Upper lobe of left lung (tissue), 6 donors: ENCODE measurements around the gene RBP3. TPM values are rescaled to one million over a fixed set of nuclear protein-coding genes. Genes with fewer than 3 reads are reported as not detected.

ENCODE experiments used
- ATAC-seq, 2 donors: fragments of 200-7000 bp; cut with Tn5 transposase; one replicate each; pipeline ENCODE4 v1.9.1; 2022; ENCODE audit warnings: mild to moderate bottlenecking in 2 of 2, moderate library complexity in 2 of 2; ENCODE audit not compliant: low FRiP score in 2 of 2
- DNase-seq, 2 donors: peaks; one replicate each; pipeline ENCODE4 v3.0.0-alpha.2; 2019 to 2020
- H3K27ac ChIP-seq, 4 donors: fragments of 200-600 bp; sonication (generic); one replicate each; pipeline ENCODE4 v1.5.1; 2016 to 2019
- H3K27me3 ChIP-seq, 4 donors: fragments of 200-600 bp; sonication (generic); one replicate each; pipeline ENCODE4 v1.5.1; 2017 to 2019
- H3K36me3 ChIP-seq, 4 donors: fragments of 200-600 bp; sonication (generic); one replicate each; pipeline ENCODE4 v1.5.1; 2016 to 2019
- H3K4me1 ChIP-seq, 4 donors: fragments of 200-600 bp; sonication (generic); one replicate each; pipeline ENCODE4 v1.5.1; 2018 to 2019
- H3K4me3 ChIP-seq, 4 donors: fragments of 200-600 bp; sonication (generic); one replicate each; pipeline ENCODE4 v1.5.1; 2017 to 2019; ENCODE audit warnings: mild to moderate bottlenecking in 2 of 4, moderate library complexity in 1 of 4
- H3K9me3 ChIP-seq, 4 donors: fragments of 200-600 bp; sonication (generic); one replicate each; pipeline ENCODE4 v1.5.1; 2018 to 2019
- EP300 ChIP-seq, 4 donors: sonication (generic); formaldehyde crosslinking; IDR thresholded peaks; one replicate each; pipeline ENCODE4 v1.5.1; 2017; ENCODE audit warnings: antibody characterized with exemption in 4 of 4, control low read depth in 2 of 4
- POLR2A ChIP-seq, 4 donors: fragments of 450-650 bp; IDR thresholded peaks; one replicate each; pipeline ENCODE4 v1.5.1; 2016 to 2017; ENCODE audit warnings: antibody characterized with exemption in 4 of 4, mild to moderate bottlenecking in 2 of 4
- POLR2AphosphoS5 ChIP-seq, 2 donors: sonication (generic); formaldehyde crosslinking; IDR thresholded peaks; one replicate each; pipeline ENCODE4 v1.5.1; 2017; ENCODE audit warnings: antibody characterized with exemption in 2 of 2
- WGBS, 2 donors: methylation state at CpG; one replicate each; pipeline ENCODE4 v1.1.5; 2017 to 2018; 5-methylcytosine and 5-hydroxymethylcytosine counted together
- total RNA-seq, 6 donors: library from RNA; depleted of rRNA in 4 of 6; stranded (reverse); fragments of >200 nt in 4 of 6; gene quantifications; one replicate each; pipeline versions ENCODE4 v1.1.0 to v1.2.1, GENCODE V29; 2016 to 2021
- TF ChIP-seq, protein P1 (sequence below), 6 experiments: fragments of 450-650 bp in 4 of 6; fragments of 200-600 bp in 2 of 6; sonication (generic) in 2 of 6; IDR thresholded peaks; one replicate each; pipeline ENCODE4 v1.5.1; 2016 to 2019; ENCODE audit warnings: antibody characterized with exemption in 6 of 6
- donor health status: DM: no; HTN: no; CAD: no; lungs with moderate emphysema.
- donor health status: DM: no; HTN: yes; CAD: no; lungs with severe emphysema.

The RBP3 gene
- total RNA-seq, 6 donors from 2014 or later = not detected

DNA sequence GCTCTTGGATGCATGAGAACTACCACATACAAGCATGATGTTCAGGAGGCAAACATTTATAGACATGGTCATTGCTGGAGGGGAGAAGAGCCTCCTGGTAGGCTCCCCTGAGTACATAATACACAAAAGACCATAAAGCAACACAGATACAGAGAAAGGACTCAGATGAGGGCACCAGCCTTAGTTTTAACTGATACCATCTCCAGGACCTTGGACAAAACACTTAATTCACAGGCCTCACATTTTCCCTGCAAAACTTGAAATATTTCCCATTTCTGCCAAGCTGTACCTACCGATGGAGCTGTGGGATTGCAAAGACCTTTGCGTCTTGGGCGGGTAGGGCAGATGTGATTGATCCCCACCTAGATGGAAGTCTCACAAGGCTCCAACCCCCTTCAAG is 52.6 kb downstream of the RBP3 start:
- Histone ChIP-seq H3K36me3 (no peaks in the 10 kb centered on the region), H3K9me3 (no peaks in the 10 kb centered on the region), H3K27me3 (no peaks in the 10 kb centered on the region), H3K27ac (no peak overlapping the region), H3K4me1 (peaks cover 0 to 7% (median 4%) of the 10 kb centered on the region in 4 donors), H3K4me3 (no peak overlapping the region)
- TF ChIP-seq EP300 (IDR thresholded peaks at IDR 0.05) = no peak
- TF ChIP-seq, protein P1, sequence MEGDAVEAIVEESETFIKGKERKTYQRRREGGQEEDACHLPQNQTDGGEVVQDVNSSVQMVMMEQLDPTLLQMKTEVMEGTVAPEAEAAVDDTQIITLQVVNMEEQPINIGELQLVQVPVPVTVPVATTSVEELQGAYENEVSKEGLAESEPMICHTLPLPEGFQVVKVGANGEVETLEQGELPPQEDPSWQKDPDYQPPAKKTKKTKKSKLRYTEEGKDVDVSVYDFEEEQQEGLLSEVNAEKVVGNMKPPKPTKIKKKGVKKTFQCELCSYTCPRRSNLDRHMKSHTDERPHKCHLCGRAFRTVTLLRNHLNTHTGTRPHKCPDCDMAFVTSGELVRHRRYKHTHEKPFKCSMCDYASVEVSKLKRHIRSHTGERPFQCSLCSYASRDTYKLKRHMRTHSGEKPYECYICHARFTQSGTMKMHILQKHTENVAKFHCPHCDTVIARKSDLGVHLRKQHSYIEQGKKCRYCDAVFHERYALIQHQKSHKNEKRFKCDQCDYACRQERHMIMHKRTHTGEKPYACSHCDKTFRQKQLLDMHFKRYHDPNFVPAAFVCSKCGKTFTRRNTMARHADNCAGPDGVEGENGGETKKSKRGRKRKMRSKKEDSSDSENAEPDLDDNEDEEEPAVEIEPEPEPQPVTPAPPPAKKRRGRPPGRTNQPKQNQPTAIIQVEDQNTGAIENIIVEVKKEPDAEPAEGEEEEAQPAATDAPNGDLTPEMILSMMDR (IDR thresholded peaks at IDR 0.05) = no peak
- no peak for TF ChIP-seq POLR2AphosphoS5 (IDR thresholded peaks at IDR 0.05)
- TF ChIP-seq POLR2A (IDR thresholded peaks at IDR 0.05) = no peak
- 95 to 98% methylated on average over 3 of the region's 3 CpGs for WGBS, 2 donors
- DNase-seq = no peak
- no peak for ATAC-seq

DNA sequence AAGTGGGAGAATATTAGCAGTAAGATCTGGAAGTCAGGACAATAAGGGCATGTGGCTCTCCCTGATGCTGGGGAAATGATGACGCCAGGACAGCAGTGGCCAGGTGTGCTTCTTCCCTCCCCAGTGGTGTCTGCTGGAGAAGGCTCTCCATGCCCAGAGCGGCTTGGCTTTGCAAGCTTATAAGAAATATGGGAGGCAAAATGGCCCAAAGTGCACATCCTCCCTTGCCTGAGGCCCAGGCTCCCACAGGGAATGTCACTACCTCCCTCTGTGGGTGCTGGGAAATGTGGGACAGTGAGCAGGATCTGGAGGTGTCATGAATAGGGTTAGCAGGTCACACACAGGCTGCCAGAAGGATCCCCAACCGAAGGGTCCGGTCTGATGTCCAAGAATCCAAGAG is 53.0 kb downstream of the RBP3 start:
- no peaks in the 10 kb centered on the region for H3K9me3 ChIP-seq
- H3K4me1 ChIP-seq = peaks cover 0 to 7% (median 4%) of the 10 kb centered on the region in 4 donors
- TF ChIP-seq POLR2AphosphoS5 (IDR thresholded peaks at IDR 0.05) (no peak), POLR2A (IDR thresholded peaks at IDR 0.05) (no peak), EP300 (IDR thresholded peaks at IDR 0.05) (no peak)
- TF ChIP-seq, protein P1 (IDR thresholded peaks at IDR 0.05) = no peak
- no peak overlapping the region for H3K27ac ChIP-seq
- no peaks in the 10 kb centered on the region for H3K27me3 ChIP-seq
- WGBS, 2 donors = 98% methylated on average over 4 of the region's 4 CpGs; no CpG with 5 or more reads in 1 of the 2 donors
- no peak overlapping the region for H3K4me3 ChIP-seq
- ATAC-seq (no peak), DNase-seq (no peak)
- H3K36me3 ChIP-seq = no peaks in the 10 kb centered on the region

DNA sequence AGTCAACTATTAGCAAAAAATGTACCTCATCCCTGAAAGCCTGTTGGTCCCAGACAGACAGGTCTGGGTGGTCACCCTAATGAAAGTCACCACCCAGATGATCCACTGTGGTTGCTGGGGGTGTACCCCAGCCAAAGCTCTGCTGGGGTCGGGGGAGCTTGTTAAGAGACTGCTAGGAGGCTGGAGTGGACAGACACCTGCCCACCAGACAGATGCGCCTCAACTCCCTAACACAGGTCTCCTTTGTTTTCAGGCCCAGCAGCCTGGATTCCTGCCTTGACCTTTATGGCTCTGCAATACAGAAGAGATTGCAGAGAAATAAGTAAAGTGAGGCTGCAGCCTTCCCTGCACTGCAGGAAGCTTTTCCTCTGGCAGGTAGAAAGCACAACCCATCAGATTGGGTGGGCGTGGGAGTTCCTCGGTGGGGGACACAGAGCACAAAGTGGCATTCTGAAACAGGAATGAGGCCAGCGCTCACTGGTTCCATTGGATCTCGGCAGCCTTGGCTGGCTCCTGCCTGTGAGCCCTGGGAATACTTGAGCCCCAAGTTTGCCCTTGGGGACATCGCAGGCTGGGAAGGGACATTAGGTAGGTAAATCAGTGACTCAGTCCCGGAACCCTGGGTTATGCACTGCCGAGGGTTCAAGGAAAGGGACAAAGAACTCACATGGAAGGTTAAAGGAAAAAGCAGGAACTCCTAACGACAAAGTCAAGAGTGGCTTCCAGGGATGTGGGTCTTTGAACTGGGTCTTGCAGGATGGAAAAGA is 53.9 kb downstream of the RBP3 start:
- WGBS, 2 donors = 81 to 83% methylated on average over 7 to 10 of the region's 10 CpGs
- ATAC-seq (no peak), DNase-seq (no peak)
- TF ChIP-seq POLR2AphosphoS5 (IDR thresholded peaks at IDR 0.05) (no peak), POLR2A (IDR thresholded peaks at IDR 0.05) (no peak), EP300 (IDR thresholded peaks at IDR 0.05) (no peak)
- TF ChIP-seq, protein P1 (IDR thresholded peaks at IDR 0.05) = no peak
- Histone ChIP-seq H3K27ac (no peak overlapping the region), H3K27me3 (no peaks in the 10 kb centered on the region), H3K4me3 (no peak overlapping the region), H3K4me1 (peaks cover 0 to 7% (median 4%) of the 10 kb centered on the region in 4 donors), H3K9me3 (no peaks in the 10 kb centered on the region), H3K36me3 (no peaks in the 10 kb centered on the region)

DNA sequence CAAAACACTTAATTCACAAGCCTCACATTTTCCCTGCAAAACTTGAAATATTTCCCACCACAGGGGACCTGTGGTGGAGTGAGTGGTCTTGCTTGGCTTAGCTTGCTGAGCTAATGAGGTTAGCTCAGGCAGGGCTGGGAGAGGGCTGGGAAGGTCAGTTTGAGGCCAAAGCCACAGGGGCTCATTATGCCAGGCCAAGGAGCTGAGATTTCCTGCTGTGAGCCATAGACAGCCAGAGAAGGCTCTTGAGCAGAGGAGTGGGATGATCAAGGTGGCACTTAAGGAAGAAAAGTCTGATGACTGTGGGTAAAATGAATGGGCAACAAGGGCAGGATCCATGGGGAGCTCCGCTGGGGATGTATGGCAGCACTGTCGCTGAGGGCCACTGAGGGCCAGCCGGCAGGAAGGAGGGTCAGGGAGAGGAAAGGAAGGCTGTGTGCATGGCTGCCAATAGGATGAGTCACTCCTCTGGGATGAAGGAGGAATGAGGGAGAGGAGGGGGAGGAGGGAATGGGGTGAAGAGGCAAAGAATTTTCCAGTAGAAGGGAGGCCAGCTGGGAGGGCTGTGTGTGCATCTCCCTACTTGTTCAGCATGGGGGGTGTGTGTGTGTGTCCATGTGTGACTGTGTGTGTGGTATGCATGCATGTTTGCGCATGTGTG is 54.6 kb downstream of the RBP3 start:
- Histone ChIP-seq H3K36me3 (no peaks in the 10 kb centered on the region), H3K9me3 (no peaks in the 10 kb centered on the region), H3K27me3 (no peaks in the 10 kb centered on the region), H3K27ac (no peak overlapping the region), H3K4me1 (peaks cover 0 to 7% (median 4%) of the 10 kb centered on the region in 4 donors), H3K4me3 (no peak overlapping the region)
- ATAC-seq (peak; percentile 50 to 90), DNase-seq (no peak)
- TF ChIP-seq EP300 (IDR thresholded peaks at IDR 0.05) (no peak), POLR2A (IDR thresholded peaks at IDR 0.05) (no peak), POLR2AphosphoS5 (IDR thresholded peaks at IDR 0.05) (no peak)
- TF ChIP-seq, protein P1 (IDR thresholded peaks at IDR 0.05) = no peak
- WGBS, 2 donors = 60 to 69% methylated on average over 4 of the region's 4 CpGs
